WTC11 (cell line): Measurements from ENCODE around the gene PEAK3. TPM values are rescaled to one million over a fixed set of nuclear protein-coding genes. Genes with fewer than 3 reads are reported as not detected.
A peak's percentile ranks its signal among the peaks of the same experiment; 100 is the strongest.

Experiments
- ATAC-seq: fragments of 200-7000 bp; cut with Tn5 transposase; 2 replicates; pipeline ENCODE4 v1.10.0; 2021; ENCODE audit warnings: mild to moderate bottlenecking, moderate library complexity
- CTCF ChIA-PET: fragments of 300-600 bp; sonication (Branson Sonifier 250); formaldehyde crosslinking; loops from one replicate; lab custom pipeline; 2021; ENCODE audit warnings: antibody characterized with exemption; lab: Charles Lee
- POLR2A ChIA-PET: fragments of 350-600 bp; sonication (Branson Sonifier 250); formaldehyde crosslinking; loops from one replicate; lab custom pipeline; 2021; ENCODE audit warnings: antibody characterized with exemption; lab: Charles Lee
- DNase-seq: peaks from one replicate; pipeline ENCODE4 v3.0.0; 2021; ENCODE audit warnings: low spot score
- H3K27ac Mint-ChIP-seq: 2 replicates; pipeline ENCODE4 v1.8.0; 2021; ENCODE audit warnings: mixed read lengths
- H3K27me3 Mint-ChIP-seq: 2 replicates; pipeline ENCODE4 v1.8.0; 2021; ENCODE audit warnings: low read depth, mild to moderate bottlenecking, moderate library complexity, mixed read lengths
- H3K36me3 Mint-ChIP-seq: 2 replicates; pipeline ENCODE4 v1.8.0; 2021; ENCODE audit warnings: mixed read lengths
- H3K4me1 Mint-ChIP-seq: 2 replicates; pipeline ENCODE4 v1.8.0; 2022; ENCODE audit warnings: mixed read lengths
- H3K4me3 Mint-ChIP-seq: 2 replicates; pipeline ENCODE4 v1.8.0; 2021; ENCODE audit warnings: mild to moderate bottlenecking, moderate library complexity, mixed read lengths
- H3K9me3 Mint-ChIP-seq: 2 replicates; pipeline ENCODE4 v1.8.0; 2021; ENCODE audit warnings: mixed read lengths
- ATF2 ChIP-seq: sonication (generic); formaldehyde crosslinking; IDR thresholded peaks from 2 replicates; pipeline ENCODE4 v1.8.1; 2022; ENCODE audit warnings: low read depth, missing genetic modification reagents, borderline replicate concordance
- ATF6 ChIP-seq: sonication (generic); formaldehyde crosslinking; IDR thresholded peaks from 2 replicates; pipeline ENCODE4 v1.8.1; 2023; ENCODE audit warnings: mild to moderate bottlenecking, missing genetic modification reagents
- CTCF ChIP-seq: fragments of 200-600 bp; IDR thresholded peaks from 2 replicates; pipeline ENCODE4 v1.8.0; 2022; ENCODE audit warnings: antibody characterized with exemption
- E2F1 ChIP-seq: sonication (generic); formaldehyde crosslinking; IDR thresholded peaks from 2 replicates; pipeline ENCODE4 v1.8.0; 2022; ENCODE audit warnings: mild to moderate bottlenecking, missing genetic modification reagents
- E2F5 ChIP-seq: sonication (generic); formaldehyde crosslinking; IDR thresholded peaks from 2 replicates; pipeline ENCODE4 v1.8.1; 2022; ENCODE audit warnings: mild to moderate bottlenecking, moderate library complexity, missing genetic modification reagents
- TCF7 ChIP-seq: sonication (generic); formaldehyde crosslinking; IDR thresholded peaks from 2 replicates; pipeline ENCODE4 v1.8.0; 2022; ENCODE audit warnings: mild to moderate bottlenecking, low read depth, missing genetic modification reagents, moderate library complexity
- ZBTB43 ChIP-seq: sonication (generic); formaldehyde crosslinking; IDR thresholded peaks from 2 replicates; pipeline ENCODE4 v1.8.1; 2023; ENCODE audit warnings: mild to moderate bottlenecking, missing genetic modification reagents
- total RNA-seq: library from RNA; stranded (reverse); gene quantifications from 3 replicates; pipeline ENCODE4 v1.2.3, GENCODE V29; 2021

The PEAK3 gene
- total RNA-seq, 1 experiment from 2014 or later: not detected

GRCh38 chr19:2266183-2266993 is 15.6 kb downstream of the PEAK3 start (continued):
- no peak for TF ChIP-seq E2F1 (CRISPR knock-in tag)
- no peak for TF ChIP-seq ATF2

- ATAC-seq (peak; percentile 68), DNase-seq (peak; percentile 74)
- Mint-ChIP-seq H3K4me1 (0 out of 2 replicates have a peak, but pooled peaks cover 2% of the 10 kb centered on the region), H3K36me3 (no peaks in the 10 kb centered on the region), H3K9me3 (no peaks in the 10 kb centered on the region), H3K27me3 (peaks cover 4% of the 10 kb centered on the region; the same call in 1 of the 2 replicates), H3K4me3 (no peak overlapping the region), H3K27ac (no peak overlapping the region)
- TF ChIP-seq E2F5 (CRISPR knock-in tag): no peak
- TF ChIP-seq TCF7: no peak
- TF ChIP-seq CTCF: peak; percentile 75; the same call in 1 of the 2 replicates
- ChIA-PET POLR2A (interaction anchor here (0.8 to 1.0 kb wide), 2 partner anchors 10 kb away, joined by 3 read pairs; no protein-coding TSS in a partner anchor), CTCF (interaction anchor here (0.6 to 2.8 kb wide), 34 partner anchors 9 to 435 kb away, joined by 3 to 33 read pairs (median 5); partner anchors contain the start of genes AMH, AP3D1, LSM7 and PLEKHJ1)
Observed at GRCh38 chr19:2261438-2262172, 20.4 kb downstream of the PEAK3 start.

- Mint-ChIP-seq H3K27ac (no peak overlapping the region), H3K4me3 (no peak overlapping the region)
- POLR2A ChIA-PET: no interaction called here
- no peak for ATAC-seq
- DNase-seq: no peak
- CTCF ChIA-PET: interaction anchor here (0.9 to 2.8 kb wide), 6 partner anchors 8 to 330 kb away, joined by 3 to 33 read pairs (median 8); partner anchors contain the start of gene PLEKHJ1
- TF ChIP-seq ZBTB43 (CRISPR knock-in tag): no peak
- no peak for TF ChIP-seq ATF6
- TF ChIP-seq, all 79 proteins: peak for 0
- Mint-ChIP-seq H3K4me1 (no peaks in the 10 kb centered on the region), H3K27me3 (peaks cover 4% of the 10 kb centered on the region; the same call in 1 of the 2 replicates), H3K9me3 (no peaks in the 10 kb centered on the region), H3K36me3 (no peaks in the 10 kb centered on the region)
Observed at GRCh38 chr19:2260341-2260805, 21.6 kb downstream of the PEAK3 start.
